ENCODE data around the gene EXPH5. TPM values are rescaled to one million over a fixed set of nuclear protein-coding genes. Genes with fewer than 3 reads are reported as not detected.
"Not testable (repeated sequence)": the region's sequence is repeated elsewhere in the genome, so short reads cannot be mapped to it uniquely, and the experiment has no call there.

Gene EXPH5
- total RNA-seq, 4 donors from 2014 or later, result 19.8 to 73.8 (median 33.2) TPM

DNA sequence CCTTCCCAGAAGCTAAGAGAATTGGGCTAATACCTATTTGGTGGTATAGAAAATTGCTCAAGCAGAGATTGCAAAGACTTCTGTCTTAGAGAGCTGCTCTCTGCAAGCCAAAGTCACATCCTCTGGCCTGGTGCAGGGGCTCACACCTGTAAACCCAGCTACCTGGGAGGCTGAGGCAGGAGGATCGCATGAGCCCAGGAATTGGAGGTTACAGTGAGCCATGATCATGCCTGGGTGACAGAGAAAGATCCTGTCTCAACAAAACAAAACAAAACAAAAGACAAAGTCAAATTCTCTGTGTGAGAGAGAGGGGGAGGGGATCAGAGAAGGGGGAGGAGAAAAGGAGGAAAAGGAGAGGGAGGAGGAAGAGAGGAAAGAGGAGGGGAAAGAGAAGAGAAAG lies 15.0 kb upstream of the EXPH5 start:
- no peaks in the 10 kb centered on the region for H3K4me1 ChIP-seq
- intact Hi-C loops (cut with DNase I; ENCODE audit: low total_unique reads), result no loop called here
- no peaks in the 10 kb centered on the region for H3K9me3 ChIP-seq
- no peak overlapping the region for H3K27ac ChIP-seq
- TF ChIP-seq POLR2AphosphoS5 (IDR thresholded peaks at IDR 0.05) (no peak), EP300 (IDR thresholded peaks at IDR 0.05; ENCODE audit: low read depth) (no peak), POLR2A (IDR thresholded peaks at IDR 0.05) (no peak)
- TF ChIP-seq, protein P1, sequence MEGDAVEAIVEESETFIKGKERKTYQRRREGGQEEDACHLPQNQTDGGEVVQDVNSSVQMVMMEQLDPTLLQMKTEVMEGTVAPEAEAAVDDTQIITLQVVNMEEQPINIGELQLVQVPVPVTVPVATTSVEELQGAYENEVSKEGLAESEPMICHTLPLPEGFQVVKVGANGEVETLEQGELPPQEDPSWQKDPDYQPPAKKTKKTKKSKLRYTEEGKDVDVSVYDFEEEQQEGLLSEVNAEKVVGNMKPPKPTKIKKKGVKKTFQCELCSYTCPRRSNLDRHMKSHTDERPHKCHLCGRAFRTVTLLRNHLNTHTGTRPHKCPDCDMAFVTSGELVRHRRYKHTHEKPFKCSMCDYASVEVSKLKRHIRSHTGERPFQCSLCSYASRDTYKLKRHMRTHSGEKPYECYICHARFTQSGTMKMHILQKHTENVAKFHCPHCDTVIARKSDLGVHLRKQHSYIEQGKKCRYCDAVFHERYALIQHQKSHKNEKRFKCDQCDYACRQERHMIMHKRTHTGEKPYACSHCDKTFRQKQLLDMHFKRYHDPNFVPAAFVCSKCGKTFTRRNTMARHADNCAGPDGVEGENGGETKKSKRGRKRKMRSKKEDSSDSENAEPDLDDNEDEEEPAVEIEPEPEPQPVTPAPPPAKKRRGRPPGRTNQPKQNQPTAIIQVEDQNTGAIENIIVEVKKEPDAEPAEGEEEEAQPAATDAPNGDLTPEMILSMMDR (IDR thresholded peaks at IDR 0.05), result no peak
- no peak for DNase-seq
- no peaks in the 10 kb centered on the region for H3K36me3 ChIP-seq
- in situ Hi-C loops (cut with MboI; ENCODE audit: low pct_ligation_motif_present in 1 of 4, low pct_unique_long_range_greater_than_20kb in 1 of 4, low sequenced_read_pairs in 3 of 4), result no loop called here
- H3K27me3 ChIP-seq, result no peaks in the 10 kb centered on the region
- H3K4me3 ChIP-seq, result no peak overlapping the region
- WGBS, 2 donors (ENCODE audit: low coverage in 1 of 2), result 95% methylated on average over 1 of the region's 1 CpG; no CpG with 5 or more reads in 1 of the 2 donors

DNA sequence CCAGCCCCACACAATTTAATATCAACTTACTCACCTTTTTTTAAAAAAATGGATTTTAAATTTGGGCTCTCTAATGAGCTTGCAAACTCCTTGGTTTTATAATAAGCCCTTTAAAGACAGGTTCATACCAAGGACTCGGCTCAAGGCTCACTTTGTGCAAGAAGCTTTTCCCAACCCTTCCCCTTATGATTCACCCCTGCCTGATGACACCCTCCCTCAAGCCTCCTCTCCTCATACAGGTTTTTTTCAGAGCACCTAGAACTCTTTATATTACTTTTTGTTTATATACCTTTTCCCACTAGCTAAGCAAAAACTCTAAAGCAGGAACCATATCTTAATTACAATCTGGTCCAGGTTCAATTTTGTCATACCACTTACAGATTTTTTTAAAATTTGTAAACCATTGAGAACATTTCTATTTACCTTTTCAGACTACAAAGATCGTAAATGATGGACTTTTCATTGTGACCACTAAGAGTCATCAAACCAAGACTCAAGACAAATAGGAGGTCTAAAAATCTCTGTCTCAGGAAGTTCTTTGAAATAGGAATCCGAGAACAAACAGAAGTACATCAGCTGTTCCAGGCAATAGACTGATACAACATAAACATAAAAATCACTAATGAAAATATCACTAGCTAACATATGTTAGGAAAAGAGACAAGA lies 13.1 kb upstream of the EXPH5 start:
- Histone ChIP-seq H3K27ac (no peak overlapping the region), H3K9me3 (no peaks in the 10 kb centered on the region), H3K4me3 (no peak overlapping the region), H3K4me1 (no peaks in the 10 kb centered on the region), H3K36me3 (no peaks in the 10 kb centered on the region), H3K27me3 (no peaks in the 10 kb centered on the region)
- TF ChIP-seq POLR2A (IDR thresholded peaks at IDR 0.05), result no peak
- TF ChIP-seq POLR2AphosphoS5 (IDR thresholded peaks at IDR 0.05), result no peak
- no peak for TF ChIP-seq EP300 (IDR thresholded peaks at IDR 0.05; ENCODE audit: low read depth)
- TF ChIP-seq, protein P1 (IDR thresholded peaks at IDR 0.05), result no peak
- in situ Hi-C loops (cut with MboI; ENCODE audit: low pct_ligation_motif_present in 1 of 4, low pct_unique_long_range_greater_than_20kb in 1 of 4, low sequenced_read_pairs in 3 of 4) (no loop called here), intact Hi-C loops (cut with DNase I; ENCODE audit: low total_unique reads) (no loop called here)
- WGBS, 2 donors (ENCODE audit: low coverage in 1 of 2), result 52 to 72% methylated on average over 3 of the region's 3 CpGs
- DNase-seq, result no peak

DNA sequence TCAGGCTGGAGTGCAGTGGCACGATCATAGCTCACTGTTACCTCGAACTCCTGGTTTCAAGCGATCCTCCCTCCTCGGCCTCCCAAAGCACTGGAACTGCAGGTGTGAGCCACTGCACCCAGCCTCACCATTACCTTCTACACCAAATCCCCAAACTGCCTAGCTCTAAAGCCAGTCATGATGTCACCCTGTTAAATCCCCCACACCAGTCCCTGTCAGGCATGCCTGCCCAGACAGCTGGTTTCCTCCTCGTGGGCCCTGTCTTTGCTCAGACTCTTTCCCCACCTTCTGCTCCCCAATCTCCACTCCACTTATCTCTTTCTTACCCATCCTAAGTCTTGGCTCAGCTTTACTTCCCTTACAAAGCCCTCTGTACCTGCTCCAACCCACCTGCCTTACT lies 12.5 kb upstream of the EXPH5 start:
- Histone ChIP-seq H3K4me3 (no peak overlapping the region), H3K27me3 (no peaks in the 10 kb centered on the region), H3K36me3 (no peaks in the 10 kb centered on the region), H3K4me1 (no peaks in the 10 kb centered on the region), H3K27ac (no peak overlapping the region), H3K9me3 (no peaks in the 10 kb centered on the region)
- intact Hi-C loops (cut with DNase I; ENCODE audit: low total_unique reads), result no loop called here
- in situ Hi-C loops (cut with MboI; ENCODE audit: low pct_ligation_motif_present in 1 of 4, low pct_unique_long_range_greater_than_20kb in 1 of 4, low sequenced_read_pairs in 3 of 4), result no loop called here
- no peak for DNase-seq
- TF ChIP-seq POLR2A (IDR thresholded peaks at IDR 0.05) (no peak), EP300 (IDR thresholded peaks at IDR 0.05; ENCODE audit: low read depth) (no peak), POLR2AphosphoS5 (IDR thresholded peaks at IDR 0.05) (no peak)
- TF ChIP-seq, protein P1 (IDR thresholded peaks at IDR 0.05), result no peak
- WGBS, 2 donors (ENCODE audit: low coverage in 1 of 2), result 42 to 68% methylated on average over 1 to 5 of the region's 5 CpGs

DNA sequence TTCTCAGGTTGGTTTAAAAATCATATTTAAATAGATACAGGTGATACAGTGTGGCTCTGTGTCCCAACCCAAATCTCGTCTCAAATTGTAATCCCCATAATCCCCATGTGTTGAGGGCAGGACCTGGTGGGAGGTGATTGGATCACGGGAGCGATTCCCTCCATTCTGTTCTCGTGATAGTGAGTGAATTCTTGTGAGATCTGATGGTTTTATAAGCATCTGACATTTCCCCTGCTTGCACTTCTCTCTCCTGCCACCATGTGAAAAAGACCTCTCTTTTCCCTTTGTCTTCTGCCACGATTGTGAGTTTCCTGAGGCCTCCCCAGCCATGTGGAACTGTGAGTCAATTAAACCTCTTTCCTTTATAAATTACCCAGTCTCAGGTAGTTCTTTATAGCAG lies 9.2 kb upstream of the EXPH5 start:
- intact Hi-C loops (cut with DNase I; ENCODE audit: low total_unique reads); H3K4me1 ChIP-seq; DNase-seq; H3K4me3 ChIP-seq; H3K27ac ChIP-seq; in situ Hi-C loops (cut with MboI; ENCODE audit: low pct_ligation_motif_present in 1 of 4, low pct_unique_long_range_greater_than_20kb in 1 of 4, low sequenced_read_pairs in 3 of 4); H3K9me3 ChIP-seq; H3K27me3 ChIP-seq; H3K36me3 ChIP-seq: not testable (repeated sequence)
- 63 to 64% methylated on average over 5 of the region's 5 CpGs for WGBS, 2 donors (ENCODE audit: low coverage in 1 of 2)

DNA sequence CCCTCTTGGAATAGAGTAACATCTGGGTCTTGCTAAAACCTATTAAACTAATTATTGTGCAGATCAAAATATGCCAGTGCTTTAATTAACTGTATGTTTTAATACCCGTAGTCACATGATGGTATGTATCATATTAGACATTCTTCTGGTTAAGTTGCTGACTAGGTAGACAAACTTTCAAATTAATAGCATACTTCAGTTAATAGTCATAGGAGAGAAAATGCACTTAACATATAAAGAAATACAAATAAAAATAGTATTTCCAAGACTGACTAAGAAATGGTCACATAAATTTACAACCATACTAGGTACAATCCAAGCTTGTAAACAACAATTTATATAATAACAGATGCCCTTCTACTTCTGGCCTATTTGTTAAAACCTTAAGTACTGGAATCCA lies 7.6 kb upstream of the EXPH5 start:
- TF ChIP-seq POLR2A (IDR thresholded peaks at IDR 0.05), result no peak
- TF ChIP-seq POLR2AphosphoS5 (IDR thresholded peaks at IDR 0.05), result no peak
- TF ChIP-seq, protein P1 (IDR thresholded peaks at IDR 0.05), result no peak
- TF ChIP-seq EP300 (IDR thresholded peaks at IDR 0.05; ENCODE audit: low read depth), result no peak
- in situ Hi-C loops (cut with MboI; ENCODE audit: low pct_ligation_motif_present in 1 of 4, low pct_unique_long_range_greater_than_20kb in 1 of 4, low sequenced_read_pairs in 3 of 4), result no loop called here
- WGBS, 2 donors (ENCODE audit: low coverage in 1 of 2), result 83 to 91% methylated on average over 1 of the region's 1 CpG

More for the DNA sequence above, 7.6 kb upstream of the EXPH5 start:
- Histone ChIP-seq H3K4me3 (no peak overlapping the region), H3K27me3 (no peaks in the 10 kb centered on the region), H3K9me3 (no peaks in the 10 kb centered on the region), H3K27ac (no peak overlapping the region), H3K4me1 (no peaks in the 10 kb centered on the region), H3K36me3 (no peaks in the 10 kb centered on the region)
- intact Hi-C loops (cut with DNase I; ENCODE audit: low total_unique reads), result no loop called here
- DNase-seq, result no peak

Data from transverse colon (tissue), 4 donors.